HepG2 (cell line): Measurements from ENCODE around the gene SUDS3. TPM values are rescaled to one million over a fixed set of nuclear protein-coding genes. Genes with fewer than 3 reads are reported as not detected.

Experiments
- CENPX ChIP-seq: sonication (generic); formaldehyde crosslinking; IDR thresholded peaks from 2 replicates; pipeline ENCODE4 v1.9.0; 2021; ENCODE audit warnings: mild to moderate bottlenecking, missing genetic modification reagents, moderate library complexity
- CHD2 ChIP-seq: IDR thresholded peaks from 2 replicates; pipeline ENCODE4 v1.6.1; 2011; ENCODE audit warnings: low read depth, low read length, improper control_type of control experiment
- MAFG ChIP-seq: sonication (generic); formaldehyde crosslinking; IDR thresholded peaks from 2 replicates; pipeline ENCODE4 v1.5.1; 2020; ENCODE audit warnings: mild to moderate bottlenecking, missing genetic modification reagents
- MAFK ChIP-seq, 2 experiments: IDR thresholded peaks in 1 of 2; conservative IDR thresholded peaks in 1 of 2; 2 replicates each; pipeline ENCODE4 v1.6.1; 2011; ENCODE audit warnings: improper control_type of control experiment in 2 of 2, low read length in 2 of 2
- POLR2G ChIP-seq: fragments of 200-400 bp; formaldehyde crosslinking; IDR thresholded peaks from 2 replicates; pipeline ENCODE4 v1.6.1; 2018; ENCODE audit warnings: mild to moderate bottlenecking, low read depth, low read length, moderate library complexity
- SPEN ChIP-seq: sonication (generic); formaldehyde crosslinking; IDR thresholded peaks from 2 replicates; pipeline ENCODE4 v1.5.1; 2020; ENCODE audit warnings: low read depth, mild to moderate bottlenecking, missing genetic modification reagents
- TBL1XR1 ChIP-seq: fragments of 150-350 bp; IDR thresholded peaks from 2 replicates; pipeline ENCODE4 v1.6.1; 2014; ENCODE audit warnings: borderline replicate concordance, low read length; ENCODE audit not compliant: partially characterized antibody
- ZFP36L1 ChIP-seq: sonication (generic); formaldehyde crosslinking; IDR thresholded peaks from 2 replicates; pipeline ENCODE4 v1.8.0; 2022; ENCODE audit warnings: mild to moderate bottlenecking, missing genetic modification reagents, moderate library complexity
- ZFP37 ChIP-seq: sonication (generic); formaldehyde crosslinking; IDR thresholded peaks from 2 replicates; pipeline ENCODE4 v1.4.0; 2020; ENCODE audit warnings: missing genetic modification reagents, borderline replicate concordance
- ZNF296 ChIP-seq: sonication (generic); formaldehyde crosslinking; conservative IDR thresholded peaks from 2 replicates; pipeline ENCODE4 v1.5.0; 2020; ENCODE audit warnings: mild to moderate bottlenecking, missing genetic modification reagents
- ZNF329 ChIP-seq: sonication (generic); formaldehyde crosslinking; IDR thresholded peaks from 2 replicates; pipeline ENCODE4 v1.9.0; 2021; ENCODE audit warnings: low read depth, mild to moderate bottlenecking, missing genetic modification reagents
- ZNF337 ChIP-seq: sonication (generic); formaldehyde crosslinking; IDR thresholded peaks from 2 replicates; pipeline ENCODE4 v1.5.1; 2020; ENCODE audit warnings: missing genetic modification reagents, low read depth, mild to moderate bottlenecking, borderline replicate concordance
- ZNF34 ChIP-seq: sonication (generic); formaldehyde crosslinking; IDR thresholded peaks from 2 replicates; pipeline ENCODE4 v1.4.0; 2020; ENCODE audit warnings: mild to moderate bottlenecking, missing genetic modification reagents, borderline replicate concordance
- polyA plus RNA-seq, 8 experiments: library from polyadenylated mRNA; depleted of rRNA in 3 of 8; stranded (reverse) in 7 of 8; unstranded in 1 of 8; fragments of >200 nt; fragmentation: Illumina TruSeq in 4 of 8; extraction: Trizol in 4 of 8; gene quantifications; 2 replicates each; pipeline versions ENCODE4 v1.2.1 to v1.2.3, GENCODE V29; 2011 to 2016; ENCODE audit warnings: low read depth in 4 of 8, missing spikeins in 1 of 8, mixed read lengths in 1 of 8; ENCODE audit not compliant: insufficient read depth in 1 of 8
- total RNA-seq, 5 experiments: library from RNA; depleted of rRNA; stranded (reverse); fragments of >200 nt; fragmentation: Illumina TruSeq; extraction: Trizol; gene quantifications; 2 replicates each; pipeline ENCODE4 v1.2.3, GENCODE V29; 2016; ENCODE audit warnings: low read depth in 1 of 5
- TF ChIP-seq, protein P1 (sequence below): sonication (generic); formaldehyde crosslinking; IDR thresholded peaks from 2 replicates; pipeline ENCODE4 v1.5.0; 2020; ENCODE audit warnings: missing genetic modification reagents
- TF ChIP-seq, protein P2 (sequence below): sonication (generic); formaldehyde crosslinking; IDR thresholded peaks from 2 replicates; pipeline ENCODE4 v1.4.0; 2020; ENCODE audit warnings: missing genetic modification reagents
- TF ChIP-seq, protein P3 (sequence below): IDR thresholded peaks from 2 replicates; pipeline ENCODE4 v1.6.1; 2012; ENCODE audit warnings: low read length, improper control_type of control experiment
- TF ChIP-seq, protein P4 (sequence below): sonication (generic); formaldehyde crosslinking; IDR thresholded peaks from 2 replicates; pipeline ENCODE4 v1.4.0; 2020; ENCODE audit warnings: missing genetic modification reagents
- TF ChIP-seq, protein P5 (sequence below): sonication (generic); formaldehyde crosslinking; IDR thresholded peaks from 2 replicates; pipeline ENCODE4 v1.5.1; 2020; ENCODE audit warnings: missing genetic modification reagents, mild to moderate bottlenecking, borderline replicate concordance

SUDS3 gene
- total and polyA plus RNA-seq, 2 of the 13 experiments (the other 11 are each of a cell fraction or from before 2014, with no cell fraction given): 20.2 to 33.1 TPM

DNA sequence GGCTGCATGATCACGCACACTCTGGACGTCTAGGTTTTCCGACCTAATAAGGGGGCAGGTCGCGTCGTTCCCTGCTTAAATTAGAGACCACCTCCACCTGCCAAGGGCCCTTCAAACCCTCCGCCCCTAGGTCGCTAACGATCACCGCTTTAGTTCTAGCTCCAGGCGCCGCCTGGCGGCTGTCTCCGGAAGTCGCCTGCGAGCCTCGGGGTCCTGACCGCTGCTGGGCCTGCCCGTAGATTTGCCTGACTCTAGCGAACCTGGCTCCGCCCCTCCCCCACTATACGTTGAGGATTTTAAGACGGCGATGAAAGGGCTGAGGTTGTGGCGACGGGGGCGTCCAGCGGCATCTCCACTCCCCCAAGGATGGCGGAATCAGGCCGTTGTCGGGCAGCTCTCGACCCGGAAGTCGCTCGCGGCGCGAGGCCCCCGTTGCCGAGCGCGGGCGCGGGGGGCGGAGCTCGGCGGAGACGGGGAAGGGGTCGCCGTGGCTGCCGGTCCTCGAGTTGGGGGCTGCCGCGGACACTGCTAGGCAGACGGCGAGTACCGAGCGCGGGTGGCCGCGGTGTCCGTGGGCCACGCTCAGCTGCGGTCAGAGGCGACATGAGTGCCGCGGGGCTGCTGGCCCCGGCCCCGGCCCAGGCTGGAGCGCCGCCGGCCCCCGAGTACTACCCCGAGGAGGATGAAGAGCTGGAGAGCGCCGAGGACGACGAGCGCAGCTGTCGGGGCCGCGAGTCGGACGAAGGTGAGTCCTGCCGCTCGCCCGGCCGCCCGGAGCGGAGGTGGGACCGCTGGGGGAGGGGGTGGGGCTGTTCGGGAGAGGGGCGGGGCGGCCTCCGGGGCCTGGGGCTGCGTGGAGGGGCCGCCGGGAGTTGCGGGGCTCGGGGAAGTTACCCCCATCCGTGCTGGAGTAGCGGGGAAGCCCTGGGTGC, at the start of gene SUDS3 (continued):
- TF ChIP-seq ZNF296 (CRISPR knock-in tag) (no peak), SPEN (CRISPR knock-in tag) (peak; percentile 88), POLR2G (peak; percentile 71), ZFP37 (CRISPR knock-in tag) (no peak), CHD2 (peak; percentile 61; the same call in 1 of the 2 replicates), ZFP36L1 (0 out of 2 replicates have a peak, but pooled peaks have one; percentile 38), TBL1XR1 (peak; percentile 70), MAFG (CRISPR knock-in tag) (no peak), ZNF337 (0 out of 2 replicates have a peak, but pooled peaks have one; percentile 21), ZNF329 (0 out of 2 replicates have a peak, but pooled peaks have one; percentile 21), CENPX (CRISPR knock-in tag) (no peak), ZNF34 (peak; percentile 65; the same call in 1 of the 2 replicates), MAFK (conservative IDR thresholded peaks at IDR 0.05 in 1 of 2, IDR thresholded peaks at IDR 0.05 in 1 of 2; ENCODE audit: low read length in 2 of 2) (no peak)
- TF ChIP-seq, protein P1, sequence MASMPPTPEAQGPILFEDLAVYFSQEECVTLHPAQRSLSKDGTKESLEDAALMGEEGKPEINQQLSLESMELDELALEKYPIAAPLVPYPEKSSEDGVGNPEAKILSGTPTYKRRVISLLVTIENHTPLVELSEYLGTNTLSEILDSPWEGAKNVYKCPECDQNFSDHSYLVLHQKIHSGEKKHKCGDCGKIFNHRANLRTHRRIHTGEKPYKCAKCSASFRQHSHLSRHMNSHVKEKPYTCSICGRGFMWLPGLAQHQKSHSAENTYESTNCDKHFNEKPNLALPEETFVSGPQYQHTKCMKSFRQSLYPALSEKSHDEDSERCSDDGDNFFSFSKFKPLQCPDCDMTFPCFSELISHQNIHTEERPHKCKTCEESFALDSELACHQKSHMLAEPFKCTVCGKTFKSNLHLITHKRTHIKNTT: no peak
- TF ChIP-seq, protein P2, sequence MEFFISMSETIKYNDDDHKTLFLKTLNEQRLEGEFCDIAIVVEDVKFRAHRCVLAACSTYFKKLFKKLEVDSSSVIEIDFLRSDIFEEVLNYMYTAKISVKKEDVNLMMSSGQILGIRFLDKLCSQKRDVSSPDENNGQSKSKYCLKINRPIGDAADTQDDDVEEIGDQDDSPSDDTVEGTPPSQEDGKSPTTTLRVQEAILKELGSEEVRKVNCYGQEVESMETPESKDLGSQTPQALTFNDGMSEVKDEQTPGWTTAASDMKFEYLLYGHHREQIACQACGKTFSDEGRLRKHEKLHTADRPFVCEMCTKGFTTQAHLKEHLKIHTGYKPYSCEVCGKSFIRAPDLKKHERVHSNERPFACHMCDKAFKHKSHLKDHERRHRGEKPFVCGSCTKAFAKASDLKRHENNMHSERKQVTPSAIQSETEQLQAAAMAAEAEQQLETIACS (CRISPR knock-in tag): 0 out of 2 replicates have a peak, but pooled peaks have one; percentile 52
- TF ChIP-seq, protein P3, sequence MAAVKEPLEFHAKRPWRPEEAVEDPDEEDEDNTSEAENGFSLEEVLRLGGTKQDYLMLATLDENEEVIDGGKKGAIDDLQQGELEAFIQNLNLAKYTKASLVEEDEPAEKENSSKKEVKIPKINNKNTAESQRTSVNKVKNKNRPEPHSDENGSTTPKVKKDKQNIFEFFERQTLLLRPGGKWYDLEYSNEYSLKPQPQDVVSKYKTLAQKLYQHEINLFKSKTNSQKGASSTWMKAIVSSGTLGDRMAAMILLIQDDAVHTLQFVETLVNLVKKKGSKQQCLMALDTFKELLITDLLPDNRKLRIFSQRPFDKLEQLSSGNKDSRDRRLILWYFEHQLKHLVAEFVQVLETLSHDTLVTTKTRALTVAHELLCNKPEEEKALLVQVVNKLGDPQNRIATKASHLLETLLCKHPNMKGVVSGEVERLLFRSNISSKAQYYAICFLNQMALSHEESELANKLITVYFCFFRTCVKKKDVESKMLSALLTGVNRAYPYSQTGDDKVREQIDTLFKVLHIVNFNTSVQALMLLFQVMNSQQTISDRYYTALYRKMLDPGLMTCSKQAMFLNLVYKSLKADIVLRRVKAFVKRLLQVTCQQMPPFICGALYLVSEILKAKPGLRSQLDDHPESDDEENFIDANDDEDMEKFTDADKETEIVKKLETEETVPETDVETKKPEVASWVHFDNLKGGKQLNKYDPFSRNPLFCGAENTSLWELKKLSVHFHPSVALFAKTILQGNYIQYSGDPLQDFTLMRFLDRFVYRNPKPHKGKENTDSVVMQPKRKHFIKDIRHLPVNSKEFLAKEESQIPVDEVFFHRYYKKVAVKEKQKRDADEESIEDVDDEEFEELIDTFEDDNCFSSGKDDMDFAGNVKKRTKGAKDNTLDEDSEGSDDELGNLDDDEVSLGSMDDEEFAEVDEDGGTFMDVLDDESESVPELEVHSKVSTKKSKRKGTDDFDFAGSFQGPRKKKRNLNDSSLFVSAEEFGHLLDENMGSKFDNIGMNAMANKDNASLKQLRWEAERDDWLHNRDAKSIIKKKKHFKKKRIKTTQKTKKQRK: no peak
- TF ChIP-seq, protein P4, sequence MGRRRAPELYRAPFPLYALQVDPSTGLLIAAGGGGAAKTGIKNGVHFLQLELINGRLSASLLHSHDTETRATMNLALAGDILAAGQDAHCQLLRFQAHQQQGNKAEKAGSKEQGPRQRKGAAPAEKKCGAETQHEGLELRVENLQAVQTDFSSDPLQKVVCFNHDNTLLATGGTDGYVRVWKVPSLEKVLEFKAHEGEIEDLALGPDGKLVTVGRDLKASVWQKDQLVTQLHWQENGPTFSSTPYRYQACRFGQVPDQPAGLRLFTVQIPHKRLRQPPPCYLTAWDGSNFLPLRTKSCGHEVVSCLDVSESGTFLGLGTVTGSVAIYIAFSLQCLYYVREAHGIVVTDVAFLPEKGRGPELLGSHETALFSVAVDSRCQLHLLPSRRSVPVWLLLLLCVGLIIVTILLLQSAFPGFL: no peak
- TF ChIP-seq, protein P5, sequence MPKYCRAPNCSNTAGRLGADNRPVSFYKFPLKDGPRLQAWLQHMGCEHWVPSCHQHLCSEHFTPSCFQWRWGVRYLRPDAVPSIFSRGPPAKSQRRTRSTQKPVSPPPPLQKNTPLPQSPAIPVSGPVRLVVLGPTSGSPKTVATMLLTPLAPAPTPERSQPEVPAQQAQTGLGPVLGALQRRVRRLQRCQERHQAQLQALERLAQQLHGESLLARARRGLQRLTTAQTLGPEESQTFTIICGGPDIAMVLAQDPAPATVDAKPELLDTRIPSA: peak; percentile 31; the same call in 1 of the 2 replicates
